WTC11 (cell line): ENCODE measurements around the gene AKIRIN2. TPM values are rescaled to one million over a fixed set of nuclear protein-coding genes. Genes with fewer than 3 reads are reported as not detected.
A peak's percentile ranks its signal among the peaks of the same experiment; 100 is the strongest.

Experiments
- ATAC-seq: fragments of 200-7000 bp; cut with Tn5 transposase; 2 replicates; pipeline ENCODE4 v1.10.0; 2021; ENCODE audit warnings: mild to moderate bottlenecking, moderate library complexity
- CTCF ChIA-PET: fragments of 300-600 bp; sonication (Branson Sonifier 250); formaldehyde crosslinking; loops from one replicate; lab custom pipeline; 2021; ENCODE audit warnings: antibody characterized with exemption; lab: Charles Lee
- POLR2A ChIA-PET: fragments of 350-600 bp; sonication (Branson Sonifier 250); formaldehyde crosslinking; loops from one replicate; lab custom pipeline; 2021; ENCODE audit warnings: antibody characterized with exemption; lab: Charles Lee
- DNase-seq: peaks from one replicate; pipeline ENCODE4 v3.0.0; 2021; ENCODE audit warnings: low spot score
- H3K27ac Mint-ChIP-seq: 2 replicates; pipeline ENCODE4 v1.8.0; 2021; ENCODE audit warnings: mixed read lengths
- H3K27me3 Mint-ChIP-seq: 2 replicates; pipeline ENCODE4 v1.8.0; 2021; ENCODE audit warnings: low read depth, mild to moderate bottlenecking, moderate library complexity, mixed read lengths
- H3K36me3 Mint-ChIP-seq: 2 replicates; pipeline ENCODE4 v1.8.0; 2021; ENCODE audit warnings: mixed read lengths
- H3K4me1 Mint-ChIP-seq: 2 replicates; pipeline ENCODE4 v1.8.0; 2022; ENCODE audit warnings: mixed read lengths
- H3K4me3 Mint-ChIP-seq: 2 replicates; pipeline ENCODE4 v1.8.0; 2021; ENCODE audit warnings: mild to moderate bottlenecking, moderate library complexity, mixed read lengths
- H3K9me3 Mint-ChIP-seq: 2 replicates; pipeline ENCODE4 v1.8.0; 2021; ENCODE audit warnings: mixed read lengths
- AR ChIP-seq: fragments of 250-450 bp; sonication (Bioruptor Pico); IDR thresholded peaks from 2 replicates; pipeline ENCODE4 v1.9.0; 2021; ENCODE audit warnings: mild to moderate bottlenecking
- CBFB ChIP-seq: sonication (generic); formaldehyde crosslinking; IDR thresholded peaks from 2 replicates; pipeline ENCODE4 v1.8.1; 2022; ENCODE audit warnings: mild to moderate bottlenecking, low read depth, missing genetic modification reagents
- JUN ChIP-seq: sonication (generic); formaldehyde crosslinking; IDR thresholded peaks from 2 replicates; pipeline ENCODE4 v1.8.0; 2023; ENCODE audit warnings: mild to moderate bottlenecking, missing genetic modification reagents
- NFYB ChIP-seq: sonication (generic); formaldehyde crosslinking; conservative IDR thresholded peaks from 2 replicates; pipeline ENCODE4 v1.8.0; 2022; ENCODE audit warnings: low read depth, missing genetic modification reagents
- SMAD4 ChIP-seq: sonication (generic); formaldehyde crosslinking; IDR thresholded peaks from 2 replicates; pipeline ENCODE4 v1.8.0; 2022; ENCODE audit warnings: mild to moderate bottlenecking, missing genetic modification reagents
- STAT6 ChIP-seq: sonication (generic); formaldehyde crosslinking; conservative IDR thresholded peaks from 2 replicates; pipeline ENCODE4 v1.8.1; 2023; ENCODE audit warnings: mild to moderate bottlenecking, low read depth, missing genetic modification reagents, moderate library complexity
- USF1 ChIP-seq: sonication (generic); formaldehyde crosslinking; IDR thresholded peaks from 2 replicates; pipeline ENCODE4 v1.8.0; 2022; ENCODE audit warnings: mild to moderate bottlenecking, missing genetic modification reagents
- ZNF121 ChIP-seq: sonication (generic); formaldehyde crosslinking; IDR thresholded peaks from 2 replicates; pipeline ENCODE4 v1.8.0; 2023; ENCODE audit warnings: missing genetic modification reagents
- ZNF396 ChIP-seq: fragments of 250-450 bp; sonication (Bioruptor Pico); IDR thresholded peaks from 2 replicates; pipeline ENCODE4 v1.8.0; 2021; ENCODE audit warnings: mild to moderate bottlenecking, moderate library complexity, borderline replicate concordance
- ZNF423 ChIP-seq: fragments of 250-450 bp; sonication (Bioruptor Pico); IDR thresholded peaks from 2 replicates; pipeline ENCODE4 v2.1.2; 2022; ENCODE audit warnings: mild to moderate bottlenecking, moderate library complexity
- total RNA-seq: library from RNA; stranded (reverse); gene quantifications from 3 replicates; pipeline ENCODE4 v1.2.3, GENCODE V29; 2021
- TF ChIP-seq, protein P1 (sequence below): sonication (generic); formaldehyde crosslinking; IDR thresholded peaks from 2 replicates; pipeline ENCODE4 v1.8.1; 2023; ENCODE audit warnings: mild to moderate bottlenecking, missing genetic modification reagents
- TF ChIP-seq, protein P2 (sequence below): fragments of 200-600 bp; IDR thresholded peaks from 2 replicates; pipeline ENCODE4 v1.8.0; 2022; ENCODE audit warnings: antibody characterized with exemption
- TF ChIP-seq, protein P3 (sequence below): sonication (generic); formaldehyde crosslinking; IDR thresholded peaks from 2 replicates; pipeline ENCODE4 v1.8.1; 2023; ENCODE audit warnings: mild to moderate bottlenecking, moderate library complexity, missing genetic modification reagents

The AKIRIN2 gene
- total RNA-seq, 1 experiment from 2014 or later = 90.2 TPM

DNA sequence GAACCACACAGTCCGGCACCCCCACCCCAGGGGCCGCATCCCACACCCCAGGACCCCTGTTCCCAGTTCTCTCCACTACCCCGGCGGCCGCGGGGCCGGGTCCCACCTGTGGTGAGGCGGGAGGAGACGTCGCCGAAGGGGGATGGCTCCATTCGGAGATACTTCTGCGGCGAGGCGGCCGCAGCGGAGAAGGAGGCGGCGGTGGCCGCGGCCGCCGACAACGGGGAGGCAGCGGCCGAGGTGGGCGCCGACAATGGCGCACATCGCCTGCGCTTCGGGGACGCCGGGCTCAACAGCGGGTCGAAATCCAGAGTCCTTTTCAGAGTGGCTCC is 723 bp downstream of the AKIRIN2 start:
- Mint-ChIP-seq H3K9me3 (no peaks in the 10 kb centered on the region), H3K4me3 (peak overlapping the region; percentile 98), H3K27me3 (no peaks in the 10 kb centered on the region), H3K36me3 (peaks cover 24% of the 10 kb centered on the region), H3K4me1 (peaks cover 18% of the 10 kb centered on the region), H3K27ac (peak overlapping the region; percentile 95)
- ChIA-PET CTCF (no interaction called here), POLR2A (interaction anchor here (1.4 kb wide), 1 partner anchor 16 kb away, joined by 3 read pairs; no protein-coding TSS in a partner anchor)
- DNase-seq (no peak), ATAC-seq (no peak)
- TF ChIP-seq ZNF423 (0 out of 2 replicates have a peak, but pooled peaks have one; percentile 5), AR (CRISPR knock-in tag) (no peak)

DNA sequence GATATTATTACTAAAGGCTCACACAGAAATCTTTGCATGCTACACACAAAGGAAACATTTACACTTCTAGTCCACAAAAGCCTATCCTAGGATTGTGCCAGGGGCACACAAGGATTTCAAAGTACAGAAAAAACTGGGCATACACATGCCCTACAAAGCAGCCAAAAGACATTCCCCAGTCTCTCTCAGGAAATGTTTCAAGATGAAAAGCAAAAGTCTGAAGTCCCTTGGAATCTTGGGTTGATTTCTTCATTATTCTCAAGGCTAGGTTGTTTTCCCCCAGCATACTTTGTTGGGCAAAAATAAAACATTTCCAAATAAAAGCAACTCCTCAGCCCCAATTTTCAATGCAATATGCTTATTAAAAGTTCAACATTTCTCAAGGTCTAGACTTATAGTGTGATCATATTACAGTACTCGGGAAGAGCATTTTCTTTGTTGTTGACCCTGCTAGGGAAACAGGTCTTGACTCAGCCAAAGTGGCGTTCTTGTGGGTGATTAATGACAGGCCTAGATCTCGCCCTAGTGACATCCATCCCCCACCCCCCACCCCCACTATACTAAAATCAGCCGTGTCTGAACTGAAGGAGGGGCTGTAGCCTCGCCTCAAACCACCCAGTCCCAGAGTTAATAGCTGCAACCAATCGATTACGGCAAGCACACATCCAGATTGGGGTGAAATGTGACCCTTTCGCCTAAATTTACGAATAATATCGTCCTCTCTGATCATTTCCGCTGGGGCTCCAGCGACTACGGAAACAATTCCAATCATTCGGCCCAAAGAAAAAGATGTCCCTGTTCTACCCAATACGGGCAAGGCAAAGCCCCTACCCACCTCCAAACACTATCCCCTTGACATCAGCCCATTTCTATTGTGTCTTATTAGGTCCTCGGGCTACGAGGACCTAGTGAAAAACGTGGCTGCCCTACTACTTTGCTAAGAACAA is 1.4 kb downstream of the AKIRIN2 start:
- ATAC-seq (no peak), DNase-seq (no peak)
- H3K4me3 Mint-ChIP-seq = peak overlapping the region; percentile 98
- H3K4me1 Mint-ChIP-seq = peaks cover 24% of the 10 kb centered on the region
- no peaks in the 10 kb centered on the region for H3K27me3 Mint-ChIP-seq
- TF ChIP-seq NFYB (CRISPR knock-in tag) = no peak
- TF ChIP-seq ZNF121 (CRISPR knock-in tag) = no peak
- no peak for TF ChIP-seq USF1 (CRISPR knock-in tag)
- peaks cover 24% of the 10 kb centered on the region for H3K36me3 Mint-ChIP-seq
- ChIA-PET POLR2A (no interaction called here), CTCF (no interaction called here)
- H3K27ac Mint-ChIP-seq = peak overlapping the region; percentile 95
- no peaks in the 10 kb centered on the region for H3K9me3 Mint-ChIP-seq

DNA sequence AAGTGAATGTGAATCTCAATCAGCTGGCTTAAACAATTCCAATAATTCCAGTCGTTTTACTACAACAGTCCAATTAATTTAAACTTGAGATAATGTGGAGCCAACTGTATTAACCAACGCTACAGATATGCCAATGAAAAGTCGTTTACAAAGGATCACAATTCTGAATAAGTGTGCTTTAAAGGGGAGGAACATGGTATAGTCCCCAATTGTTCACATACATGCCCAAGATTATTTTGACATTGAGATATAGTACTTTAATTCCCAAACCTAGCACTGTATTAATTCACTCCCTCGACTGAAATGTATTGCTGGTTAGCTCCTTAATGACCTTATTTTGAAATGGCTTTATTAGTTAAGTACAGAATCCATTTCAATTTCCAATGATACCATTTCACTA is 2.5 kb downstream of the AKIRIN2 start:
- Mint-ChIP-seq H3K9me3 (no peaks in the 10 kb centered on the region), H3K36me3 (peaks cover 24% of the 10 kb centered on the region), H3K4me1 (peaks cover 33% of the 10 kb centered on the region), H3K4me3 (peak overlapping the region; percentile 98), H3K27ac (peak overlapping the region; percentile 72; the same call in 1 of the 2 replicates), H3K27me3 (no peaks in the 10 kb centered on the region)
- ChIA-PET CTCF (no interaction called here), POLR2A (interaction anchor here (0.6 kb wide), 2 partner anchors 13 to 32 kb away, joined by 3 to 7 read pairs; no protein-coding TSS in a partner anchor)
- DNase-seq (no peak), ATAC-seq (no peak)
- TF ChIP-seq, protein P1, sequence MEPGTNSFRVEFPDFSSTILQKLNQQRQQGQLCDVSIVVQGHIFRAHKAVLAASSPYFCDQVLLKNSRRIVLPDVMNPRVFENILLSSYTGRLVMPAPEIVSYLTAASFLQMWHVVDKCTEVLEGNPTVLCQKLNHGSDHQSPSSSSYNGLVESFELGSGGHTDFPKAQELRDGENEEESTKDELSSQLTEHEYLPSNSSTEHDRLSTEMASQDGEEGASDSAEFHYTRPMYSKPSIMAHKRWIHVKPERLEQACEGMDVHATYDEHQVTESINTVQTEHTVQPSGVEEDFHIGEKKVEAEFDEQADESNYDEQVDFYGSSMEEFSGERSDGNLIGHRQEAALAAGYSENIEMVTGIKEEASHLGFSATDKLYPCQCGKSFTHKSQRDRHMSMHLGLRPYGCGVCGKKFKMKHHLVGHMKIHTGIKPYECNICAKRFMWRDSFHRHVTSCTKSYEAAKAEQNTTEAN (CRISPR knock-in tag) = no peak
- TF ChIP-seq, protein P2, sequence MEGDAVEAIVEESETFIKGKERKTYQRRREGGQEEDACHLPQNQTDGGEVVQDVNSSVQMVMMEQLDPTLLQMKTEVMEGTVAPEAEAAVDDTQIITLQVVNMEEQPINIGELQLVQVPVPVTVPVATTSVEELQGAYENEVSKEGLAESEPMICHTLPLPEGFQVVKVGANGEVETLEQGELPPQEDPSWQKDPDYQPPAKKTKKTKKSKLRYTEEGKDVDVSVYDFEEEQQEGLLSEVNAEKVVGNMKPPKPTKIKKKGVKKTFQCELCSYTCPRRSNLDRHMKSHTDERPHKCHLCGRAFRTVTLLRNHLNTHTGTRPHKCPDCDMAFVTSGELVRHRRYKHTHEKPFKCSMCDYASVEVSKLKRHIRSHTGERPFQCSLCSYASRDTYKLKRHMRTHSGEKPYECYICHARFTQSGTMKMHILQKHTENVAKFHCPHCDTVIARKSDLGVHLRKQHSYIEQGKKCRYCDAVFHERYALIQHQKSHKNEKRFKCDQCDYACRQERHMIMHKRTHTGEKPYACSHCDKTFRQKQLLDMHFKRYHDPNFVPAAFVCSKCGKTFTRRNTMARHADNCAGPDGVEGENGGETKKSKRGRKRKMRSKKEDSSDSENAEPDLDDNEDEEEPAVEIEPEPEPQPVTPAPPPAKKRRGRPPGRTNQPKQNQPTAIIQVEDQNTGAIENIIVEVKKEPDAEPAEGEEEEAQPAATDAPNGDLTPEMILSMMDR = no peak
- TF ChIP-seq AR (CRISPR knock-in tag) (no peak), STAT6 (CRISPR knock-in tag) (no peak), JUN (CRISPR knock-in tag) (no peak), ZNF396 (CRISPR knock-in tag) (no peak), CBFB (CRISPR knock-in tag) (no peak), SMAD4 (no peak)
- TF ChIP-seq, protein P3, sequence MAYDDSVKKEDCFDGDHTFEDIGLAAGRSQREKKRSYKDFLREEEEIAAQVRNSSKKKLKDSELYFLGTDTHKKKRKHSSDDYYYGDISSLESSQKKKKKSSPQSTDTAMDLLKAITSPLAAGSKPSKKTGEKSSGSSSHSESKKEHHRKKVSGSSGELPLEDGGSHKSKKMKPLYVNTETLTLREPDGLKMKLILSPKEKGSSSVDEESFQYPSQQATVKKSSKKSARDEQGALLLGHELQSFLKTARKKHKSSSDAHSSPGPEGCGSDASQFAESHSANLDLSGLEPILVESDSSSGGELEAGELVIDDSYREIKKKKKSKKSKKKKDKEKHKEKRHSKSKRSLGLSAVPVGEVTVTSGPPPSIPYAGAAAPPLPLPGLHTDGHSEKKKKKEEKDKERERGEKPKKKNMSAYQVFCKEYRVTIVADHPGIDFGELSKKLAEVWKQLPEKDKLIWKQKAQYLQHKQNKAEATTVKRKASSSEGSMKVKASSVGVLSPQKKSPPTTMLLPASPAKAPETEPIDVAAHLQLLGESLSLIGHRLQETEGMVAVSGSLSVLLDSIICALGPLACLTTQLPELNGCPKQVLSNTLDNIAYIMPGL (CRISPR knock-in tag) = no peak
